Measurements from ENCODE around the gene PSMD2.
A peak's percentile ranks its signal among the peaks of the same experiment; 100 is the strongest.
"Not testable (repeated sequence)": the region's sequence is repeated elsewhere in the genome, so short reads cannot be mapped to it uniquely, and the experiment has no call there.

Gene PSMD2

GRCh38 chr3:184321666-184322065 lies 22.6 kb downstream of the PSMD2 start:
- no peak for DNase-seq

DNA sequence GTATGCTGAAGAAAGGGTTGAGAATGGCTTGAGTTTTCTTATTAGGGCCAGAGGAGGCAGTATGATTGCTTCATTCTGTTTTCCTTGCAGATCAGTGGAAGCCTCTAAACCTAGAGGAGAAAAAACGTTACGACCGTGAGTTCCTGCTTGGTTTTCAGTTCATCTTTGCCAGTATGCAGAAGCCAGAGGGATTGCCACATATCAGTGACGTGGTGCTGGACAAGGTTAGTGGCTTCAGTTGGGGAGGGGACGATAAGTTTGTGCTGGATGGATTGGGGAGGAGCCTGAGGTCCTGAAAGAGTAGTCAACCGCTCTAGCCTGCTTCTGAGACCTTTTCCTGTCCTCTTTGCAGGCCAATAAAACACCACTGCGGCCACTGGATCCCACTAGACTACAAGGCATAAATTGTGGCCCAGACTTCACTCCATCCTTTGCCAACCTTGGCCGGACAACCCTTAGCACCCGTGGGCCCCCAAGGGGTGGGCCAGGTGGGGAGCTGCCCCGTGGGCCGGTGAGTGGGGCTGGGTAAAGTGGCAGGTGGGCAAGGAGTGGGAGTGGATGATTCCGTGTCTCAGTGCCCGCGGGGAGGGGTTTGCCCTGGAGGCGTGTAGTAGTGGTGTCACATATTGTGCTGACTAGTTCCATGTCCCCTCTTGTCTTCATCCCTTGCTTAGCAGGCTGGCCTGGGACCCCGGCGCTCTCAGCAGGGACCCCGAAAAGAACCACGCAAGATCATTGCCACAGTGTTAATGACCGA lies 23.9 kb downstream of the PSMD2 start:
- no peak for DNase-seq

GRCh38 chr3:184323696-184324095 lies 24.7 kb downstream of the PSMD2 start:
- no peak for DNase-seq

DNA sequence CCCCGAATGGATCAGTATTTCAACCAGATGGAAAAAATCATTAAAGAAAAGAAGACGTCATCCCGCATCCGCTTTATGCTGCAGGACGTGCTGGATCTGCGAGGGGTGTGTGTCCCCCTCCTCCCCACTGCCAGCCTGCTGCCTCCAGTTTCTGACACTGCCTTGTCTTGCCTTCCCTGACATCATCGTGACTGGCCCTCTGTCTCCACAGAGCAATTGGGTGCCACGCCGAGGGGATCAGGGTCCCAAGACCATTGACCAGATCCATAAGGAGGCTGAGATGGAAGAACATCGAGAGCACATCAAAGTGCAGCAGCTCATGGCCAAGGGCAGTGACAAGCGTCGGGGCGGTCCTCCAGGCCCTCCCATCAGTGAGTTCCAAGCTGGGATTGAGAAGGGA lies 26.2 kb downstream of the PSMD2 start:
- no peak for DNase-seq

DNA sequence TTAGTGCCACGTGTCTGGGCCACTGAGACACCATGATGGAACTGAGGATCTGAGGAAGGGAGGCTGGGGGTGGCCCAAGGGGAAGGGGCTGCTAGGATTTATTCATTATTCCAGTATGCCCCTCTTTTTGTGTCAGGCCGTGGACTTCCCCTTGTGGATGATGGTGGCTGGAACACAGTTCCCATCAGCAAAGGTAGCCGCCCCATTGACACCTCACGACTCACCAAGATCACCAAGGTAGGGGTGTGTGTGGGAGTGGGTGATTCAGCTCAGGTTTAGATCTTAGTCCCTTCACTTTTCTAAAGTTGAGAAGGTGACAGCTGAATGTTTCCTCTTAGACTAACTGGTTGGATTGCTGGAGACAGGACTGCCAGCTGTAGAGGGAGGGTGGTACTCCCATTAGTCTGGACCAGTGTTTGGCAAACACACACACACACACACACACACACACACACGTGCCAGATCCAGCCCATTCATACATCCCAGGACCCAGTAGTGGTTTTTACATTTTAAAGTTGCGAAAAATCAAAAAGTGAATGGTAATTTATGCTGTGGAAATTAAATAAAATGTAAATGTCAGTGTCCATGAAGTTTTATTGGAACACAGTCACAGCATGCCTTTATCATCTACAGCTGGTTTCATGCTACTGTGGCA lies 26.8 kb downstream of the PSMD2 start:
- DNase-seq, result no peak

- DNase-seq, result no peak
Observed at GRCh38 chr3:184327171-184327570, 28.1 kb downstream of the PSMD2 start.

DNA sequence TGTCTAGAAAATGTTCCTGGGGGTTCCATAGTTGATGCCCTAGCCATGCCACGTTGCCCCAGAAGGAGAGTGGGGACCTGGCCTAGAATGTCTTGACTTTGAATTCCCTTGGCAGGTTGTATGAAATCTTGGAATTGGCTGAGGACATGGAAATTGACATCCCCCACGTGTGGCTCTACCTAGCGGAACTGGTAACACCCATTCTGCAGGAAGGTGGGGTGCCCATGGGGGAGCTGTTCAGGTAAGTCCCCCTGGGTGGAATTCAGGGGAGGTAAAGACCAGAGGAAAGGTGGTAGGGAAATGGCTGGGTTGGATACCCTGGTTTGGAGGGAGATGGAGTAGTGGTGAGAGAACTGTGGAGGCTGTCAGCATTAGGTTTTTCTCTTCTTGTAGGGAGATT lies 29.5 kb downstream of the PSMD2 start:
- DNase-seq, result no peak

DNA sequence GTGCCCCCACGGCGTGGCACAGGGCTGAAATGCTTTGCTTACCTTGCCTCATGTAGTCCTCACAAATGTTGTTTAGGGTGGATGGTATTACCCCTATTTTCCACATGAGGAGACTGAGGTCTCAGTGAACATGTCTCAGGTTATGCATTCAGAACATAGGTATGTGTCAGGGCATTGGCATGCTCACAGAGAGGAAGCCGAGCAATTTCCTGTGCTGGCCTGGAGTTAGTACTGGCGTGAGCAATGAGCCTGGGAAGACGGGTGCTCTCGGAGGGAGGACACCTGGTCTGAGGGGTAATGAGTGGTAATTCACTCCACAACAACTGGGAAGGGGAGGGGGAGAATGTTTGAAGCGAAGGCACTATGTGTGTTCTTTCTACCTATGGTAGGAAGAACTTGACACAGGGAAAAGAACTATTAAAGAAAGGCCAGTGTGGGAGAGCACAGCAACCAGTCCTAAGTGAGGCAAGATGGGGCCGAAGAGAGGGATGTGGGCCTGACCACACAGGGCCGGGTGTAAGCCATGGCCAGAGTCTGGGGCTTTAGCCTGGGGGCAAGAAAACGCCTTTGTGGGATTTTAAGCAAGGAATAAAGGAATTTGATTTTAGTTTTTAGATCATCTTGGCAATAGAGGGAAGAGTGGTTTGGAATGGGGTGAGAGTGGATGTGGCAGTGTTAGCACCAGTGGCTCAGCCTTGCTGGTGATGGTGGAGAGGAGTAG lies 33.5 kb downstream of the PSMD2 start:
- DNase-seq, result no peak

- no peak for DNase-seq
Observed at GRCh38 chr3:184333190-184333589, 34.1 kb downstream of the PSMD2 start.

GRCh38 chr3:184333700-184334099 lies 34.7 kb downstream of the PSMD2 start:
- DNase-seq, result no peak

GRCh38 chr3:184334470-184335158 lies 35.6 kb downstream of the PSMD2 start:
- no peak for DNase-seq

DNA sequence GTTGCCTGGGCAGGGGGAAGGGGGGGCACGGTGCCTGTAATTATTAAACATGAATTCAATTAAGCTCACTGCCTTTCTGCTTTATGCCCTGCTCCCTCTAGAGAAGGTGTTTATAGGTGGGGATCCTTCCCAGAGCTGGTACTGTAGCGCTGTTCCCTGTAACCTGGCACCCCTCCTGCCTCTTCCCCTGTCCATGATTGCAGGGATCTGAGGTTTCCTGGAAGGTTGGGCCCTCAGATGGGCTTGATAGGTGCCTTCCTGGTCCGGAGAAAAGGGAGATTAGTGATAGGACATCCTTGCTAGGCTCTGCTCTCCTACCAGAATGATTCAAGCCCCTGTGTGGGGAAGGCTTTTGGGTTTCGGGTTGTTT lies 36.2 kb downstream of the PSMD2 start:
- no peak for DNase-seq

GRCh38 chr3:184335661-184336546 lies 36.9 kb downstream of the PSMD2 start:
- peak; percentile 38 for DNase-seq

GRCh38 chr3:184336547-184337398 lies 37.7 kb downstream of the PSMD2 start:
- peak; percentile 48 for DNase-seq

DNA sequence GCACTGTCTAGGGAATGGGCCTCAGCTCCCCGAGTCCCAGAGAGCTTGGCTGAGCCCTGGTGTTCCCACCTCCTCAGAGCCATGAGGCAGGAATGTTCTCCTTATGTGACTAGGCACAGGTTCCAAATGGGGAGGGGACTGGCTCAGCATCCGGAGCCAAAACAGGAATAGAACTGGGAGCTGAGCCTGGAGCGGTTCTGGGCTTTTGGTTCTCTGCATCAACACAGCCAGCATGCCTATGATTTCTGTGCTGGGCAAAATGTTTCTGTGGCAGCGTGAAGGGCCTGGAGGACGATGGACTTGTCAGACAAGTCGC lies 38.3 kb downstream of the PSMD2 start, which contains the start of gene FAM131A:
Gene FAM131A (plus strand): TSS at position 202 of the 316 bp plus-strand sequence. CDS start 31 bp downstream, at position 233.
- DNase-seq, result no peak

DNA sequence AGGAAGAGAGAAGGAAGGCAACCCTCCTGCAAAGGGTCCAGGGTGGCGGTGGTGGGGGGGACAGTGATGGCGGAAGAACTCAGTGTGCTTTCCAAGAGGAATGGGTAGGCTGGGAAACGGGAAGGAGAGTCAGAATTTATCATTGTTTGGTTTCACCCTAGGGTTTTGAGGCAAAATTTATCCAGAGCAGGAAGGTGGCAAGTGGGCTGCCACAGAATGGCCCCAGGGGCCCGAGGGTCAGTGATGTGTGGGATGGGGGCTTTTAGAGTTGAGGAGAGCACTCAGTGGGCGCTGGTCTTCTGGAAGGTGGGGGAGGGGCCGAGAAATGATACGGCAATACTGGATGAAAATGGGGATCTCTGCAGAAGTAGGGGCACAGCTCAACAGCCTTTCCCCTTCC lies 38.9 kb downstream of the PSMD2 start:
- no peak for DNase-seq

DNA sequence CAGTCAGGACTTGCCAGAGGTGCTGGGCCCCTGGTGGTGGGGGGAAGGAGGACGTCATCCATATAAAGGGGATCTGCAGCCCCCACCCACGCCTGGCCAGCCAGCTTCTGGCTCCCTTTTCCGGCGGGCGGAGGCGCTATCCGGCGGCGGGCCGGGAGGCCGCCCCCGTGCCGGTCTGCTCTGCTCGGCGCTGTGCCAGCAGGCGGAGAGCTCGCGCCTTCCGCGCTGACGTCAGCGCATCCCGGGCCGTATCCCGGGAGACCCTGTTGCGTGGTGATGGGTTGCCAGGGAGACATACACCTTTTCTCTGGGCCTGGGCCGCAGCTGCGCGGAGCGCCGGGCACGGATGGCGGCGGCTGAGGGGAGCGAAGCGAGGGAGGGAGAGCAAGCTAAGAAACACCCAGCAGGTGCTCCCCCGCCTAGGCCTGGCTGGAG lies 39.5 kb downstream of the PSMD2 start:
- peak; percentile 91 for DNase-seq

GRCh38 chr3:184339001-184339400 lies 40.0 kb downstream of the PSMD2 start:
- peak; percentile 48 for DNase-seq

GRCh38 chr3:184339451-184340135 lies 40.6 kb downstream of the PSMD2 start:
- DNase-seq, result not testable (repeated sequence)

GRCh38 chr3:184341925-184342324 lies 42.9 kb downstream of the PSMD2 start:
- DNase-seq, result no peak

Measured in DMS153 (cell line).